Brain microvascular endothelial cell (primary cell): ENCODE data around the gene PREP.
"Not testable (repeated sequence)": the region's sequence is repeated elsewhere in the genome, so short reads cannot be mapped to it uniquely, and the experiment has no call there.

ENCODE experiments used
- DNase-seq: peaks from one replicate; pipeline ENCODE4 v3.0.0-alpha.2; 2020
- H3K27ac ChIP-seq: fragments of 250-450 bp; sonication (Bioruptor Pico); 2 replicates; pipeline ENCODE4 v1.5.1; 2020; ENCODE audit warnings: mild to moderate bottlenecking, moderate library complexity
- H3K27me3 ChIP-seq: fragments of 250-450 bp; sonication (Bioruptor Pico); replicated peaks from 2 replicates; pipeline ENCODE4 v1.5.1; 2020; ENCODE audit warnings: mild to moderate bottlenecking
- H3K36me3 ChIP-seq: fragments of 250-450 bp; sonication (Bioruptor Pico); replicated peaks from 2 replicates; pipeline ENCODE4 v1.5.1; 2020; ENCODE audit warnings: mild to moderate bottlenecking
- H3K4me3 ChIP-seq: 2 replicates; pipeline ENCODE4 v1.5.1; 2011; ENCODE audit warnings: low read depth, mild to moderate bottlenecking, control low read depth, low read length, moderate library complexity
- in situ Hi-C: cut with HindIII; loops from 2 replicates; pipeline ENCODE4 v1.10.0; 2017; ENCODE audit warnings: low sequenced_read_pairs, low pct_ligation_motif_present
- TF ChIP-seq, protein P1 (sequence below): IDR thresholded peaks from 2 replicates; pipeline ENCODE4 v1.5.1; 2011; ENCODE audit warnings: low read depth, mild to moderate bottlenecking, moderate library complexity, low read length, control low read depth, inconsistent platforms; ENCODE audit errors: missing control alignments

PREP gene

DNA sequence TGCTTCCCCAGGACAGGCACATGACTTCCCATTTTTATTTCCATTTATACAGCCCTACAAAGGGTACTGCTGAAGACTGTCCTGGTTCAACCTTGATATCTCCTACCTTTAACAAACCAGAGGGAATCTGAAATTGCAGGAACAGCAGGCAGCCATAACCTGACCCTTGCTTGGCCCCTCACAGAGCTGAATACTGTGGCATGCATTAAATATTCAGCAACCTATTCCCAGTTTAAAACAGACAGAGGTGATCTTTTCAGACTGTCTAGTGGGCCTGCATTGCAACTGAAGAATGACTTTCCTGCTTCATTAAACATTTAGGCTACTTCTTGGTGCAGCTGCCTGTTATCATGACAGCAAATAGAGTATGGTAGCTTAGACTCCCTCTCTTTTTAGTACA, 146.3 kb downstream of the PREP start:
- in situ Hi-C loops, result no loop called here
- H3K36me3 ChIP-seq, result no peaks in the 10 kb centered on the region
- H3K4me3 ChIP-seq, result no peak overlapping the region
- no peaks in the 10 kb centered on the region for H3K27me3 ChIP-seq
- DNase-seq, result no peak
- no peak overlapping the region for H3K27ac ChIP-seq
- TF ChIP-seq, protein P1, sequence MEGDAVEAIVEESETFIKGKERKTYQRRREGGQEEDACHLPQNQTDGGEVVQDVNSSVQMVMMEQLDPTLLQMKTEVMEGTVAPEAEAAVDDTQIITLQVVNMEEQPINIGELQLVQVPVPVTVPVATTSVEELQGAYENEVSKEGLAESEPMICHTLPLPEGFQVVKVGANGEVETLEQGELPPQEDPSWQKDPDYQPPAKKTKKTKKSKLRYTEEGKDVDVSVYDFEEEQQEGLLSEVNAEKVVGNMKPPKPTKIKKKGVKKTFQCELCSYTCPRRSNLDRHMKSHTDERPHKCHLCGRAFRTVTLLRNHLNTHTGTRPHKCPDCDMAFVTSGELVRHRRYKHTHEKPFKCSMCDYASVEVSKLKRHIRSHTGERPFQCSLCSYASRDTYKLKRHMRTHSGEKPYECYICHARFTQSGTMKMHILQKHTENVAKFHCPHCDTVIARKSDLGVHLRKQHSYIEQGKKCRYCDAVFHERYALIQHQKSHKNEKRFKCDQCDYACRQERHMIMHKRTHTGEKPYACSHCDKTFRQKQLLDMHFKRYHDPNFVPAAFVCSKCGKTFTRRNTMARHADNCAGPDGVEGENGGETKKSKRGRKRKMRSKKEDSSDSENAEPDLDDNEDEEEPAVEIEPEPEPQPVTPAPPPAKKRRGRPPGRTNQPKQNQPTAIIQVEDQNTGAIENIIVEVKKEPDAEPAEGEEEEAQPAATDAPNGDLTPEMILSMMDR, result no peak

DNA sequence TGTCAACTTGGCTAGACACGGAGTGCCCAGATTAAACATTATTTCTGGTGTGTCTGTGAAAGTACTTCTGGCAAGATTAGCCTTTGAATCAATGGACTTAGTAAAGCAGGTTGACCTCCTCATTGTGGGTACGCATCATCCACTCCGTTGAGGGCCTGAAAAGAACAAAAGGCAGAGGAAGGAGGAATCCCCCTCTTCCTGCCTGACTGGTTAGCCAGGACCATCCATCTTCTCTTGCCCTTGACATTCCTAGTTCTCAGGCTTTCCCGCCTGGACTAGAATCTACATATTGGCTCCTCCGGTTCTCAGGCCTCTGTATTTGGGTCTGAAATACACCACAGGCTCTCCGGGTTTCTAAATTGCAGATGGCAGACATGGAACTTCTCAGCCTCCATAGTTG, 149.1 kb downstream of the PREP start:
- H3K27me3 ChIP-seq, result no peaks in the 10 kb centered on the region
- H3K4me3 ChIP-seq, result no peak overlapping the region
- no peak overlapping the region for H3K27ac ChIP-seq
- no peaks in the 10 kb centered on the region for H3K36me3 ChIP-seq
- in situ Hi-C loops, result no loop called here
- no peak for DNase-seq
- TF ChIP-seq, protein P1, result no peak

DNA sequence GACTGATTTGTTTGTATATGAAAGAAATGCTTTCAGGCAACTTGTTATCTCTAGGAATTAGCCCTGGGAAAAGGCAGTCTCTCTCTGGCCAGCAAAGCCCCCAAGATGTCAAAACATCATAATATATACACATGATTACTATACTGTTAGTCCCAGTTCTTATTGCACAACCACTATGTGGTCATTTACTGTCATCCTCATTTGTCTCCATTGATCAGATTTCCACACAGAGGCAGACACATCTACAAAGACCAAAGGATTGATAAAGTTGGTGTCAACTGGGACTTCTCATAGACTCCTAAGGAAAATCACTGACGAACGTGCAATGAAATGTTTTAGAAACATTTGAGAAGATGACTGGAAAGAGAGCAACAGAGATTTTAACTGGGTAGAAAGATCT, 151.2 kb downstream of the PREP start:
- in situ Hi-C loops, result no loop called here
- DNase-seq, result no peak
- Histone ChIP-seq H3K4me3 (no peak overlapping the region), H3K27me3 (no peaks in the 10 kb centered on the region), H3K36me3 (no peaks in the 10 kb centered on the region), H3K27ac (no peak overlapping the region)
- TF ChIP-seq, protein P1, result no peak

DNA sequence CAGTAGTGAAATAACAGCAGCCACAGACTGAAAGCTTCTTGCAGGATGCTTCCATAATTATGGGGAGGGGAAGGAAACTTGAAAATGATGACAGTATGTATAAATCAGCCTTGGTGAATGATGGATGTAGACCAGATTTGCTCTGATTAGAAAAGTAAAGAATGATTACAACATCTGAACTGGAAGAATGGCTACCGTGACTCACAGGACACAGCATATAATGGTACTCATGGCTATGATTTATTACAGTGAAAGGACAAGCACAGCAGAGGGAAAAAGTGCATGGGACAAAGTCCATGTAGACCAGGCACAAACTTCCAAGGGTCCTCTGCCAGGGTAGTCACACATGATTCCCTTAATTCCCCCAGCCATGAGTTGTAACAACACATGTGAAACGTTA, 152.3 kb downstream of the PREP start:
- Histone ChIP-seq H3K27me3 (no peaks in the 10 kb centered on the region), H3K36me3 (no peaks in the 10 kb centered on the region), H3K4me3 (no peak overlapping the region), H3K27ac (no peak overlapping the region)
- DNase-seq, result no peak
- TF ChIP-seq, protein P1, result no peak
- in situ Hi-C loops, result no loop called here

DNA sequence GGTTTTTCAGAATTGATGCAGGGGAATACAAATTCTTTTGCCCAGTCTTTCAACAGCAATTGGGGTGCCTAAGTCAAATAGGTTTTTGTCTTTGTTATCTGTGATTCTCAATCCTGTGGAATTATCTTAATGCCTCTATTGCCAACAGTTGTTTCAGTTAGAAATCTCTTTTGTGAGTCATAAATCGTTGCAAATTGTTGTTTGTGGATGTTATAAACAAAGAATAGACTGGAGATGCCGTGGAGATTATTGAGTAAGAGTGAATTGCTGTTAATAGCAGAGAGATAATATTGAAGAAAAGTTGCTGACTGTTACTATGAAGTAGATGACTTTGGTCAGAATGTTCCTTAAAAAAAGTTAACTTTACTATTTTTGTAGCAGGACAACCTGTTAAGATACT, 159.4 kb downstream of the PREP start:
- DNase-seq, result no peak
- in situ Hi-C loops, result no loop called here
- Histone ChIP-seq H3K4me3 (no peak overlapping the region), H3K27ac (no peak overlapping the region), H3K36me3 (no peaks in the 10 kb centered on the region), H3K27me3 (peaks cover 2% of the 10 kb centered on the region)
- TF ChIP-seq, protein P1, result no peak

DNA sequence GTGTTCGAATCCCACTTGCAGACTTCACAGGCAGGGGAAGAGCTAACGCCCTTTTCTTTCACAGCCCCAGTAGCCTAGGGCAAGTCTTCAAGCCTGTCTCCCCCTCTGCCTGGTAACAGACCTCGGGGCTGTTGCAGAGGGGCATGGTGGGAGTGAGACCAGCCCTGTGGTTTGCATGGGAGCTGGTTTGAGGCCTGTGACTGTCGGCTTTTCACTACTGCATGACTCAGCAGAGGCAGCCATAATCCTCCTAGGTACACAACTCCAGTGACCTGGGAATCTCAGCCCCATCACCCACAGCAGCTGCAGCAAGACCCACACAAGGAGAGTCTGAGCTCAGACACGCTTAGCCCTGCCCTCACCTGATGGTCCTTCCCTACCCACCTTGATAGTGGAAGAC, 167.7 kb downstream of the PREP start:
- Histone ChIP-seq H3K36me3 (no peaks in the 10 kb centered on the region), H3K27me3 (no peaks in the 10 kb centered on the region), H3K27ac (no peak overlapping the region), H3K4me3 (no peak overlapping the region)
- in situ Hi-C loops, result no loop called here
- TF ChIP-seq, protein P1, result no peak
- DNase-seq, result no peak

DNA sequence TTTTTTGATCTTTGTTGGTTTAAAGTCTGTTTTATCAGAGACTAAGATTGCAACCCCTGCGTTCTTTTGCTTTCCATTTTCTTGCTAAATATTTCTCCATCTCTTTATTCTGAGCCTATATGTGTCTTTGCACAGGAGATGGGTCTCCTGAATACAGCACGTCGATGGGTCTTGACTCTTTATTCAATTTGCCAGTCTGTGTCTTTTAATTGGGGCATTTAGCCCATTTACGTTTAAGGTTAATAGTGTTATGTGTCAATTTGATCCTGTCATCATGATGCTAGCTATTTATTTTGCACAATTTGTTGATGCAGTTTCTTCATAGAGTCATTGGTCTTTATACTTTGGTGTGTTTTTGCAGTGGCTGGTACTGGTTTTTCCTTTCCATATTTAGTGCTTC, 171.1 kb downstream of the PREP start:
- H3K36me3 ChIP-seq, H3K27ac ChIP-seq, DNase-seq, in situ Hi-C loops, H3K27me3 ChIP-seq, H3K4me3 ChIP-seq: not testable (repeated sequence)
